GM23338 (cell line): ENCODE data around the gene JARID2. TPM values are rescaled to one million over a fixed set of nuclear protein-coding genes. Genes with fewer than 3 reads are reported as not detected.

Experiments used
- ATAC-seq: fragments of 200-7000 bp; cut with Tn5 transposase; 3 replicates; pipeline ENCODE4 v1.9.1; 2020
- DNase-seq: peaks from one replicate; pipeline ENCODE4 v3.0.0-alpha.2; 2015; ENCODE audit warnings: low spot score
- H2AFZ ChIP-seq: fragments of 200-600 bp; sonication (generic); 2 replicates; pipeline ENCODE4 v1.8.0; 2016; ENCODE audit warnings: antibody characterized with exemption, mild to moderate bottlenecking, moderate library complexity
- H3F3A ChIP-seq: fragments of 200-600 bp; sonication (generic); replicated peaks from 2 replicates; pipeline ENCODE4 v1.8.0; 2017; ENCODE audit warnings: antibody characterized with exemption, mixed run types, low read depth
- H3K27ac ChIP-seq: fragments of 200-600 bp; sonication (generic); 2 replicates; pipeline ENCODE4 v1.6.1; 2016; ENCODE audit warnings: low read depth
- H3K27me3 ChIP-seq: fragments of 200-600 bp; sonication (generic); 2 replicates; pipeline ENCODE4 v1.8.0; 2016; ENCODE audit warnings: mild to moderate bottlenecking, mixed run types, moderate library complexity; ENCODE audit not compliant: insufficient read depth
- H3K36me3 ChIP-seq: fragments of 200-600 bp; sonication (generic); 2 replicates; pipeline ENCODE4 v1.8.0; 2016; ENCODE audit warnings: mild to moderate bottlenecking; ENCODE audit not compliant: insufficient read depth
- H3K4me1 ChIP-seq: fragments of 200-600 bp; sonication (generic); 2 replicates; pipeline ENCODE4 v1.8.0; 2016; ENCODE audit warnings: mild to moderate bottlenecking, moderate library complexity; ENCODE audit not compliant: insufficient read depth
- H3K4me2 ChIP-seq: fragments of 200-600 bp; sonication (generic); 2 replicates; pipeline ENCODE4 v1.7.1; 2017; ENCODE audit warnings: mixed run types
- H3K4me3 ChIP-seq: fragments of 200-600 bp; sonication (generic); 2 replicates; pipeline ENCODE4 v1.6.1; 2016; ENCODE audit warnings: mixed run types
- H3K79me2 ChIP-seq: fragments of 200-600 bp; sonication (generic); replicated peaks from 2 replicates; pipeline ENCODE4 v1.8.0; 2017; ENCODE audit warnings: mild to moderate bottlenecking; ENCODE audit not compliant: insufficient read depth
- H3K9me2 ChIP-seq: fragments of 200-600 bp; sonication (generic); 2 replicates; pipeline ENCODE4 v1.8.0; 2017; ENCODE audit not compliant: insufficient read depth
- H4K20me1 ChIP-seq: fragments of 200-600 bp; sonication (generic); replicated peaks from 2 replicates; pipeline ENCODE4 v1.8.0; 2017; ENCODE audit warnings: mild to moderate bottlenecking; ENCODE audit not compliant: insufficient read depth
- H3K27ac Mint-ChIP-seq: 2 replicates; pipeline ENCODE4 v1.8.0; 2020; ENCODE audit warnings: inconsistent platforms, mild to moderate bottlenecking, moderate library complexity, mixed read lengths
- H3K27me3 Mint-ChIP-seq: 3 replicates; pipeline ENCODE4 v1.8.0; 2022; ENCODE audit warnings: low read depth, mild to moderate bottlenecking, moderate library complexity, mixed read lengths, inconsistent platforms; ENCODE audit not compliant: insufficient read depth, poor library complexity
- H3K36me3 Mint-ChIP-seq: 3 replicates; pipeline ENCODE4 v1.8.0; 2021; ENCODE audit warnings: low read depth, mild to moderate bottlenecking, inconsistent platforms, moderate library complexity, mixed read lengths
- H3K4me1 Mint-ChIP-seq: 3 replicates; pipeline ENCODE4 v1.8.0; 2020; ENCODE audit warnings: mild to moderate bottlenecking, inconsistent platforms, mixed read lengths
- H3K4me3 Mint-ChIP-seq: 3 replicates; pipeline ENCODE4 v1.8.0; 2021; ENCODE audit warnings: moderate library complexity, mild to moderate bottlenecking, inconsistent platforms, mixed read lengths
- H3K9me3 Mint-ChIP-seq: 3 replicates; pipeline ENCODE4 v1.8.0; 2020; ENCODE audit warnings: moderate library complexity, mild to moderate bottlenecking, inconsistent platforms, mixed read lengths
- CREB1 ChIP-seq: fragments of 250-450 bp; sonication (Bioruptor Pico); IDR thresholded peaks from 2 replicates; pipeline ENCODE4 v1.5.0; 2020; ENCODE audit warnings: low read depth, mild to moderate bottlenecking, moderate library complexity
- ETS1 ChIP-seq: IDR thresholded peaks from 2 replicates; pipeline ENCODE4 v1.6.1; 2016; ENCODE audit warnings: antibody characterized with exemption
- EZH2 ChIP-seq: fragments of 200-600 bp; sonication (generic); IDR thresholded peaks from one replicate; pipeline ENCODE4 v1.8.0; 2017; ENCODE audit warnings: antibody characterized with exemption, mild to moderate bottlenecking, low read depth; ENCODE audit not compliant: unreplicated experiment
- EZH2phosphoT487 ChIP-seq: fragments of 200-600 bp; sonication (generic); IDR thresholded peaks from one replicate; pipeline ENCODE4 v1.8.1; 2018; ENCODE audit warnings: antibody characterized with exemption; ENCODE audit not compliant: unreplicated experiment
- NANOG ChIP-seq: IDR thresholded peaks from 2 replicates; pipeline ENCODE4 v1.6.1; 2016; ENCODE audit warnings: antibody characterized with exemption, borderline replicate concordance
- POLR2AphosphoS5 ChIP-seq: IDR thresholded peaks from 2 replicates; pipeline ENCODE4 v1.6.1; 2016; ENCODE audit warnings: antibody characterized with exemption, low read depth
- REST ChIP-seq: IDR thresholded peaks from one replicate; pipeline ENCODE4 v1.6.1; 2018; ENCODE audit warnings: antibody characterized with exemption; ENCODE audit not compliant: unreplicated experiment
- ZNF114 ChIP-seq: fragments of 250-450 bp; sonication (Bioruptor Pico); IDR thresholded peaks from 2 replicates; pipeline ENCODE4 v1.5.0; 2020; ENCODE audit warnings: mild to moderate bottlenecking, moderate library complexity
- ZNF331 ChIP-seq: fragments of 250-450 bp; sonication (Bioruptor Pico); IDR thresholded peaks from 2 replicates; pipeline ENCODE4 v1.5.0; 2020; ENCODE audit warnings: low read depth, mild to moderate bottlenecking, moderate library complexity
- ZNF462 ChIP-seq: fragments of 250-450 bp; sonication (Bioruptor Pico); IDR thresholded peaks from 2 replicates; pipeline ENCODE4 v1.5.0; 2020; ENCODE audit warnings: mild to moderate bottlenecking, moderate library complexity
- polyA plus RNA-seq: library from polyadenylated mRNA; unstranded; fragments of >200 nt; fragmentation: Nextera tagmentation; extraction: Ambion mirVana; gene quantifications from 2 replicates; pipeline ENCODE4 v1.2.1, GENCODE V29; 2016
- total RNA-seq: library from RNA; depleted of rRNA; stranded (reverse); fragments of >200 nt; shearing (Covaris generic); gene quantifications from 2 replicates; pipeline ENCODE4 v1.2.3, GENCODE V29; 2014
- TF ChIP-seq, protein P1 (sequence below), 2 experiments: fragments of 200-600 bp in 1 of 2; sonication (generic) in 1 of 2; conservative IDR thresholded peaks; 2 replicates each; pipeline versions ENCODE4 v1.5.1 to v1.6.1; 2016 to 2017; ENCODE audit warnings: antibody characterized with exemption in 2 of 2, low read depth in 2 of 2, mild to moderate bottlenecking in 2 of 2, moderate library complexity in 1 of 2

The JARID2 gene
- total and polyA plus RNA-seq, 2 experiments from 2014 or later = 92.8 to 196 TPM

GRCh38 chr6:15207923-15208322 is 37.9 kb upstream of the JARID2 start (continued):
- TF ChIP-seq ETS1 = no peak

DNA sequence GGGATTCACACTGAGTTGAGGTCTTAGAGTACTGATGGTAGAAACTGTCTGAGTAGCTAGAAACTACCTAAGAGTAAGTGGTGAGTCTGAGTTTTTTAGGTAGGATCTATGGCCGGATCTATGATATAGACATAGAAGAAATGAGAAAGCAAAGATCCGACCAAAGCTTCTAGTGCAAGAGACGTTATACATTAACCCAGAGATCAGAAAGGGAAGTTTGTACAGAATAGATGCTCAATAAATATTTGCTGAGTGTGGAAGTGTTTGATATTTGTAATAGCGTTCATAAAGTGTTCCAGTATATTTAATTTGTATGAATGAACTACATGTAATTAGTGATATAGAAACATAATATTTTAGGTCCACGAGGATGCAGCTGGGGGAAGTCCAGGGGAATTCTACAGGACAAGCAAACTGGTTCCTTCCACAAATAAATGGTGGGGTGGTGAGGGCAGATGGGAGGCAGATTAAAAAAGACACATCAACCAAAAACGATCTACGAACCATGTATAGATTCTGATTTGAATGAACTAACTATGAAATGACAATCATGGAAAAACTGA is 31.9 kb upstream of the JARID2 start:
- H3K36me3 ChIP-seq = no peaks in the 10 kb centered on the region
- peaks cover 7% of the 10 kb centered on the region; the same call in 1 of the 2 replicates for H3K79me2 ChIP-seq
- DNase-seq (no peak), ATAC-seq (no peak)
- H3K9me2 ChIP-seq = no peaks in the 10 kb centered on the region
- H3K27ac ChIP-seq = no peak overlapping the region
- no peaks in the 10 kb centered on the region for H4K20me1 ChIP-seq
- H3K4me3 Mint-ChIP-seq = no peak overlapping the region
- H3K9me3 Mint-ChIP-seq = peaks cover 3% of the 10 kb centered on the region; the same call in 2 of the 3 replicates
- no peak overlapping the region for H3K27ac Mint-ChIP-seq
- peaks cover 11% of the 10 kb centered on the region; the same call in 1 of the 2 replicates for H3K4me1 ChIP-seq
- H3K4me1 Mint-ChIP-seq = peaks cover 17% of the 10 kb centered on the region
- H3K27me3 ChIP-seq = no peaks in the 10 kb centered on the region
- no peak overlapping the region for H2AFZ ChIP-seq
- H3K27me3 Mint-ChIP-seq = peaks cover 10% of the 10 kb centered on the region
- H3F3A ChIP-seq = peaks cover 8% of the 10 kb centered on the region; the same call in 1 of the 2 replicates
- no peak overlapping the region for H3K4me3 ChIP-seq
- H3K4me2 ChIP-seq = no peak overlapping the region
- peaks cover 14% of the 10 kb centered on the region for H3K36me3 Mint-ChIP-seq
- TF ChIP-seq ZNF462 (CRISPR knock-in tag) (no peak), ZNF114 (CRISPR knock-in tag) (no peak), CREB1 (CRISPR knock-in tag) (no peak), EZH2 (no peak), EZH2phosphoT487 (no peak), ETS1 (no peak), POLR2AphosphoS5 (no peak), NANOG (no peak), ZNF331 (CRISPR knock-in tag) (no peak), REST (no peak)
- TF ChIP-seq, protein P1, sequence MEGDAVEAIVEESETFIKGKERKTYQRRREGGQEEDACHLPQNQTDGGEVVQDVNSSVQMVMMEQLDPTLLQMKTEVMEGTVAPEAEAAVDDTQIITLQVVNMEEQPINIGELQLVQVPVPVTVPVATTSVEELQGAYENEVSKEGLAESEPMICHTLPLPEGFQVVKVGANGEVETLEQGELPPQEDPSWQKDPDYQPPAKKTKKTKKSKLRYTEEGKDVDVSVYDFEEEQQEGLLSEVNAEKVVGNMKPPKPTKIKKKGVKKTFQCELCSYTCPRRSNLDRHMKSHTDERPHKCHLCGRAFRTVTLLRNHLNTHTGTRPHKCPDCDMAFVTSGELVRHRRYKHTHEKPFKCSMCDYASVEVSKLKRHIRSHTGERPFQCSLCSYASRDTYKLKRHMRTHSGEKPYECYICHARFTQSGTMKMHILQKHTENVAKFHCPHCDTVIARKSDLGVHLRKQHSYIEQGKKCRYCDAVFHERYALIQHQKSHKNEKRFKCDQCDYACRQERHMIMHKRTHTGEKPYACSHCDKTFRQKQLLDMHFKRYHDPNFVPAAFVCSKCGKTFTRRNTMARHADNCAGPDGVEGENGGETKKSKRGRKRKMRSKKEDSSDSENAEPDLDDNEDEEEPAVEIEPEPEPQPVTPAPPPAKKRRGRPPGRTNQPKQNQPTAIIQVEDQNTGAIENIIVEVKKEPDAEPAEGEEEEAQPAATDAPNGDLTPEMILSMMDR (conservative IDR thresholded peaks at IDR 0.05; ENCODE audit: low read depth in 2 of 2) = no peak
